ENCODE data around the gene TP53BP2. TPM values are rescaled to one million over a fixed set of nuclear protein-coding genes. Genes with fewer than 3 reads are reported as not detected.
"Not testable (repeated sequence)": the region's sequence is repeated elsewhere in the genome, so short reads cannot be mapped to it uniquely, and the experiment has no call there.

Gene TP53BP2
- total RNA-seq, 4 donors from 2014 or later: 22.2 to 85.1 (median 38.8) TPM

GRCh38 chr1:223843934-223844786 lies 1.6 kb downstream of the TP53BP2 start:
- no peaks in the 10 kb centered on the region for H3K27me3 ChIP-seq
- H3K36me3 ChIP-seq: no peaks in the 10 kb centered on the region
- H3K27ac ChIP-seq: peak overlapping the region; percentile 90 to 100 (median 98)
- TF ChIP-seq POLR2A (IDR thresholded peaks at IDR 0.05): no peak
- no peak for TF ChIP-seq CTCF (IDR thresholded peaks at IDR 0.05 in 4 of 5, conservative IDR thresholded peaks at IDR 0.05 in 1 of 5)
- intact Hi-C loops (cut with DNase I; ENCODE audit: low total_unique reads) (no loop called here), in situ Hi-C loops (cut with MboI; ENCODE audit: low sequenced_read_pairs in 4 of 4) (no loop called here)
- DNase-seq (no peak), ATAC-seq (no peak)
- H3K4me3 ChIP-seq: peak overlapping the region; percentile 75 to 93 (median 80)
- peaks cover 23 to 44% of the 10 kb centered on the region in 2 donors for H3K4me1 ChIP-seq
- H3K9me3 ChIP-seq: no peaks in the 10 kb centered on the region

GRCh38 chr1:223842784-223843183 lies 3.0 kb downstream of the TP53BP2 start:
- no peak for ATAC-seq
- TF ChIP-seq POLR2A (IDR thresholded peaks at IDR 0.05): no peak
- no peak for TF ChIP-seq CTCF (IDR thresholded peaks at IDR 0.05 in 4 of 5, conservative IDR thresholded peaks at IDR 0.05 in 1 of 5)
- in situ Hi-C loops (cut with MboI; ENCODE audit: low sequenced_read_pairs in 4 of 4): no loop called here
- H3K9me3 ChIP-seq: no peaks in the 10 kb centered on the region
- intact Hi-C loops (cut with DNase I; ENCODE audit: low total_unique reads): no loop called here
- DNase-seq: no peak
- no peaks in the 10 kb centered on the region for H3K27me3 ChIP-seq
- H3K27ac ChIP-seq: peak overlapping the region in 1 of 4 donors; percentile 2
- H3K4me1 ChIP-seq: peaks cover 32 to 53% of the 10 kb centered on the region in 2 donors
- H3K4me3 ChIP-seq: no peak overlapping the region
- no peaks in the 10 kb centered on the region for H3K36me3 ChIP-seq

DNA sequence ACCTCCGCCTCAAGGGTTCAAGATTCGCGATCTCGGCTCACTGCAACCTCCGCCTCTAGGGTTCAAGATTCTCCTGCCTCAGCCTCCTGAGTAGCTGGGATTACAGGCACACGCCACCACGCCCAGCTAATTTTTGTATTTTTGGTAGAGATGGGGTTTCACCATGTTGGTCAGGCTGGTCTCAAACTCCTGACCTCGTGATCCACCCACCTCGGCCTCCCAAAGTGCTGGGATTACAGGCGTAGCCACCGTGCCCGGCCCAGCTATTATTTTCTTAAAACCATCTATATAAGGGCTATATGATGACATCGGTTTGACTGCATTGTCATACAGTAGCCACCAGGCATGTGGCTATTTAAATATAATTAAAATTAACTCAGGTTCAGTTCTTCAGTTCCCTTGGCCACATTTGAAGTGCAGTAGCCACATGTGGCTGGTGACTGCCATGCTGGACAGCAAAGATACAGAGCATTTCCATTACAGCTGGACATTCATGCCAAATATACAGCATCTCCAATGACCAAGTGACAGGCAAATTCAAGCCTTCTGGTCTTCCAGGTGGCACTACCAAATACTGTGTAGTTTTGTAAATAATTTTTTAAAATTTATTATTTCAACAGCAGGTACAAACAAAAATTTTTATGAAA lies 3.6 kb downstream of the TP53BP2 start:
- H3K27me3 ChIP-seq; ATAC-seq; H3K9me3 ChIP-seq; in situ Hi-C loops (cut with MboI; ENCODE audit: low sequenced_read_pairs in 4 of 4); intact Hi-C loops (cut with DNase I; ENCODE audit: low total_unique reads); H3K36me3 ChIP-seq; DNase-seq; H3K4me3 ChIP-seq: not testable (repeated sequence)
- H3K27ac ChIP-seq: peak overlapping the region in 1 of 4 donors; percentile 2
- peaks cover 39 to 58% of the 10 kb centered on the region in 2 donors for H3K4me1 ChIP-seq

GRCh38 chr1:223840254-223840653 lies 5.5 kb downstream of the TP53BP2 start:
- H3K27ac ChIP-seq: peak overlapping the region in 2 of 4 donors; percentile 30 to 48
- in situ Hi-C loops (cut with MboI; ENCODE audit: low sequenced_read_pairs in 4 of 4) (no loop called here), intact Hi-C loops (cut with DNase I; ENCODE audit: low total_unique reads) (no loop called here)
- H3K9me3 ChIP-seq: no peaks in the 10 kb centered on the region
- TF ChIP-seq CTCF (IDR thresholded peaks at IDR 0.05 in 4 of 5, conservative IDR thresholded peaks at IDR 0.05 in 1 of 5): no peak
- no peak for TF ChIP-seq POLR2A (IDR thresholded peaks at IDR 0.05)
- no peaks in the 10 kb centered on the region for H3K27me3 ChIP-seq
- no peaks in the 10 kb centered on the region for H3K36me3 ChIP-seq
- no peak overlapping the region for H3K4me3 ChIP-seq
- peaks cover 52 to 69% of the 10 kb centered on the region in 2 donors for H3K4me1 ChIP-seq
- DNase-seq (no peak), ATAC-seq (no peak)

DNA sequence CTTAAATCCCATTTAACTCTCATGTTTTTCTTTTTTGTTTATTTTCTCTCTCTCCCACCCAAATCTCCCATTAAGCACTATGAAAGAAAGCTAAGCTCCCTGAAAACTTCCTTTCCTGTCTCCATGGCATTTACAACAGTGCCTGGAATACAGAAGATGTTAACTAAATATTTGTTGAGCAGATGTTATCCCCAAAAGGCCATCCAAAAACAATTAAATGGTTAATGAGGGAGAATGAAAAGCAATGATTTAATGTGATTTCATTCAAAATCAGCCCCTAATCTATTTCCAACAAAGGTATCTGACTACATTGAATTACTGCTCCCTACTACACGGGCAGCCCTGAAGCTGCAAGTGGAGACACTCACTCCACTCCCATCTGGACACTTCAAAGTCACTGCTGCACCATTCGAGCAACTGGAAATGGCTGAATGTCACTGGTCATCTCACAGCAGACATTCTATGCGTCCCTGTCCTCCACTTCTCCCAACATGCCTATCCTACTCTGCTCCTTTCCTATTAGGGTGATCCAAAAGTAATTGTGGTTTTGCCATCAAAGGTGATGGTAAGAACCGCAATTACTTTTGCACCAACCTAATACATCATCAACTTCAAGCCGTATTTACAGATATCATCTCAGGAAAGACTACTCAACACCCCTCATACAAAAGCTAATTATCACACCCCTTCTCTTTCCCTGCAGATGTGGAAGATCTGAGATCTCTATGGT lies 7.5 kb downstream of the TP53BP2 start:
- no peak for ATAC-seq
- in situ Hi-C loops (cut with MboI; ENCODE audit: low sequenced_read_pairs in 4 of 4) (no loop called here), intact Hi-C loops (cut with DNase I; ENCODE audit: low total_unique reads) (no loop called here)
- Histone ChIP-seq H3K4me3 (no peak overlapping the region), H3K4me1 (peaks cover 59 to 68% of the 10 kb centered on the region in 2 donors), H3K27me3 (no peaks in the 10 kb centered on the region), H3K36me3 (no peaks in the 10 kb centered on the region), H3K9me3 (no peaks in the 10 kb centered on the region), H3K27ac (peak overlapping the region; percentile 64 to 76 (median 72))
- TF ChIP-seq POLR2A (IDR thresholded peaks at IDR 0.05): no peak
- no peak for TF ChIP-seq CTCF (IDR thresholded peaks at IDR 0.05 in 4 of 5, conservative IDR thresholded peaks at IDR 0.05 in 1 of 5)
- DNase-seq: no peak

Data from gastrocnemius medialis (tissue), 4 donors.